Stimulated activated CD4-positive, alpha-beta T cell treated with anti-CD3 and anti-CD28 coated beads, Interleukin-4, amount 100 ng/mL, for 24 hours (primary cell): ENCODE measurements around the gene DHRS7C.

Source experiments
- DNase-seq: peaks from one replicate; pipeline ENCODE4 v3.0.0-alpha.2; 2020

DHRS7C gene

GRCh38 chr17:9790889-9791876, at the start of gene DHRS7C:
Gene DHRS7C (minus strand): TSS chr17:9791592. CDS start chr17:9791284, 308 bp downstream.
- DNase-seq: no peak

- DNase-seq: no peak
These were observed 48.0 kb upstream of the DHRS7C start for GRCh38 chr17:9839433-9839832.

- DNase-seq: no peak
These were observed 46.4 kb upstream of the DHRS7C start for GRCh38 chr17:9837551-9838471.

GRCh38 chr17:9833922-9834321, 42.5 kb upstream of the DHRS7C start:
- no peak for DNase-seq

GRCh38 chr17:9830711-9831110, 39.3 kb upstream of the DHRS7C start:
- no peak for DNase-seq

GRCh38 chr17:9829343-9829742, 38.0 kb upstream of the DHRS7C start:
- DNase-seq: no peak

- DNase-seq: no peak
These were observed 37.2 kb upstream of the DHRS7C start for GRCh38 chr17:9828296-9829295.

GRCh38 chr17:9825641-9826150, 34.3 kb upstream of the DHRS7C start, which contains the start of gene GLP2R:
Gene GLP2R (plus strand): TSS chr17:9825924. CDS start chr17:9826064, 140 bp downstream.
- DNase-seq: no peak

- no peak for DNase-seq
These were observed 33.5 kb upstream of the DHRS7C start for GRCh38 chr17:9824797-9825338.

- no peak for DNase-seq
These were observed 32.7 kb upstream of the DHRS7C start for GRCh38 chr17:9824094-9824493.

GRCh38 chr17:9821921-9822320, 30.5 kb upstream of the DHRS7C start, which contains the start of gene GSG1L2:
Gene GSG1L2 (minus strand): TSS chr17:9822079. CDS start chr17:9822071, 8 bp downstream.
- no peak for DNase-seq

- no peak for DNase-seq
These were observed 29.1 kb upstream of the DHRS7C start for GRCh38 chr17:9820448-9820847.

GRCh38 chr17:9818760-9819159, 27.4 kb upstream of the DHRS7C start:
- DNase-seq: no peak

- DNase-seq: no peak
These were observed 25.7 kb upstream of the DHRS7C start for GRCh38 chr17:9817086-9817485.

GRCh38 chr17:9816472-9816871, 25.1 kb upstream of the DHRS7C start:
- no peak for DNase-seq

GRCh38 chr17:9814337-9814945, 23.0 kb upstream of the DHRS7C start:
- DNase-seq: no peak

GRCh38 chr17:9813166-9813565, 21.8 kb upstream of the DHRS7C start:
- no peak for DNase-seq

GRCh38 chr17:9811537-9811936, 20.1 kb upstream of the DHRS7C start:
- no peak for DNase-seq

- no peak for DNase-seq
These were observed 19.7 kb upstream of the DHRS7C start for GRCh38 chr17:9811086-9811485.

GRCh38 chr17:9810100-9810949, 18.9 kb upstream of the DHRS7C start:
- no peak for DNase-seq
